Thyroid gland (tissue), 4 donors: ENCODE results near the gene TMEM94.

ENCODE experiments used
- POLR2A ChIP-seq, 2 donors: fragments of 450-650 bp; IDR thresholded peaks; one replicate each; pipeline ENCODE4 v1.6.1; 2017; ENCODE audit warnings: antibody characterized with exemption in 2 of 2, mild to moderate bottlenecking in 2 of 2, moderate library complexity in 1 of 2
- TF ChIP-seq, protein P1 (sequence below), 6 experiments: fragments of 200-600 bp in 3 of 6; fragments of 450-650 bp in 3 of 6; sonication (generic) in 3 of 6; IDR thresholded peaks; one replicate each; pipeline ENCODE4 v1.5.1; 2016 to 2019; ENCODE audit warnings: antibody characterized with exemption in 6 of 6, mild to moderate bottlenecking in 2 of 6, inconsistent platforms in 1 of 6, moderate library complexity in 1 of 6

GRCh38 chr17:75430159-75430974 lies 26.1 kb upstream of the TMEM94 start:
- TF ChIP-seq, protein P1, sequence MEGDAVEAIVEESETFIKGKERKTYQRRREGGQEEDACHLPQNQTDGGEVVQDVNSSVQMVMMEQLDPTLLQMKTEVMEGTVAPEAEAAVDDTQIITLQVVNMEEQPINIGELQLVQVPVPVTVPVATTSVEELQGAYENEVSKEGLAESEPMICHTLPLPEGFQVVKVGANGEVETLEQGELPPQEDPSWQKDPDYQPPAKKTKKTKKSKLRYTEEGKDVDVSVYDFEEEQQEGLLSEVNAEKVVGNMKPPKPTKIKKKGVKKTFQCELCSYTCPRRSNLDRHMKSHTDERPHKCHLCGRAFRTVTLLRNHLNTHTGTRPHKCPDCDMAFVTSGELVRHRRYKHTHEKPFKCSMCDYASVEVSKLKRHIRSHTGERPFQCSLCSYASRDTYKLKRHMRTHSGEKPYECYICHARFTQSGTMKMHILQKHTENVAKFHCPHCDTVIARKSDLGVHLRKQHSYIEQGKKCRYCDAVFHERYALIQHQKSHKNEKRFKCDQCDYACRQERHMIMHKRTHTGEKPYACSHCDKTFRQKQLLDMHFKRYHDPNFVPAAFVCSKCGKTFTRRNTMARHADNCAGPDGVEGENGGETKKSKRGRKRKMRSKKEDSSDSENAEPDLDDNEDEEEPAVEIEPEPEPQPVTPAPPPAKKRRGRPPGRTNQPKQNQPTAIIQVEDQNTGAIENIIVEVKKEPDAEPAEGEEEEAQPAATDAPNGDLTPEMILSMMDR (IDR thresholded peaks at IDR 0.05) = no peak
- TF ChIP-seq POLR2A (IDR thresholded peaks at IDR 0.05) = no peak
